ENCODE measurements around the gene SLC35E3. TPM values are rescaled to one million over a fixed set of nuclear protein-coding genes. Genes with fewer than 3 reads are reported as not detected.

SLC35E3 gene
- total and polyA plus RNA-seq, 2 donors from 2014 or later (not counting 2 experiments from before 2014, with no cell fraction given) = 4.0 to 6.5 TPM

Other genes with a start within 250 kb of the SLC35E3 start
- gene RAP1B, start 135.3 kb upstream of the SLC35E3 start, total RNA-seq = 173 and 175 TPM in 2 replicates
- 118 and 129 TPM in 2 replicates for gene RAP1B, start 135.3 kb upstream of the SLC35E3 start, polyA plus RNA-seq
- gene NUP107, start 59.2 kb upstream of the SLC35E3 start, total RNA-seq = 68.9 and 75.1 TPM in 2 replicates
- 20.6 and 25.6 TPM in 2 replicates for gene NUP107, start 59.2 kb upstream of the SLC35E3 start, polyA plus RNA-seq
- 110 and 114 TPM in 2 replicates for gene MDM2, start 62.0 kb downstream of the SLC35E3 start, total RNA-seq
- gene MDM2, start 62.0 kb downstream of the SLC35E3 start, polyA plus RNA-seq = 57.5 and 60.1 TPM in 2 replicates
- gene CPM, start 187.0 kb downstream of the SLC35E3 start, total RNA-seq = 2.4 and 2.8 TPM in 2 replicates
- 0.73 and 0.86 TPM in 2 replicates for gene CPM, start 187.0 kb downstream of the SLC35E3 start, polyA plus RNA-seq